ENCODE results near the gene PLEKHG1.

GRCh38 chr6:150557043-150557599, 42.6 kb upstream of the PLEKHG1 start:
- no peak for TF ChIP-seq CTCF (IDR thresholded peaks at IDR 0.05)
- TF ChIP-seq POLR2A (IDR thresholded peaks at IDR 0.05): no peak
- no peak for TF ChIP-seq EP300 (IDR thresholded peaks at IDR 0.05)

All from sigmoid colon (tissue), 4 donors.